Right hindlimb (tissue), 1 donor: ENCODE data around the gene KRT10.

Source experiments
- DNase-seq: peaks from one replicate; pipeline ENCODE4 v3.0.0-alpha.2; 2018

The KRT10 gene

DNA sequence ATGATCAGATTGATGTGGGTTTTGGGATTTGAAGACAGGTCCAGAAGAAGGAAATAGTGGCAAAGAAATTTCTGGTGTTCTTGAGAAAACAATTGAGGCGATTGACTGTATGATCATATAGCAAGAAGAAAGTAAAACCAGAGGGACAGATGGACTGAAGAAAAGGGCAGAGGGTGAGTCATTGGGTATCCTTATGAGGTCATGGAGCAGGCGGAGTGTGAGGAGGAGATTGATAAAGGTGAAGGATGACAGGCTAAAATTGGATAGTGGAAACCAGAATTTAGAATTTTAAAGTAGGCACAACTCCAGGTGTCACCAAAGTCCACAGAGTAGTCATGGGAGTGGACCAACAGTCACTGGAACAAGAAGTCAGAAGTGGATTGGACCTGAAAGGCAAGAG, 21.3 kb downstream of the KRT10 start:
- DNase-seq, result no peak

GRCh38 chr17:40800381-40800780, 22.0 kb downstream of the KRT10 start:
- no peak for DNase-seq

GRCh38 chr17:40799859-40800258, 22.6 kb downstream of the KRT10 start, which contains the start of gene KRT28:
Gene KRT28 (minus strand): TSS chr17:40799959. CDS start chr17:40799893, 66 bp downstream.
- no peak for DNase-seq

DNA sequence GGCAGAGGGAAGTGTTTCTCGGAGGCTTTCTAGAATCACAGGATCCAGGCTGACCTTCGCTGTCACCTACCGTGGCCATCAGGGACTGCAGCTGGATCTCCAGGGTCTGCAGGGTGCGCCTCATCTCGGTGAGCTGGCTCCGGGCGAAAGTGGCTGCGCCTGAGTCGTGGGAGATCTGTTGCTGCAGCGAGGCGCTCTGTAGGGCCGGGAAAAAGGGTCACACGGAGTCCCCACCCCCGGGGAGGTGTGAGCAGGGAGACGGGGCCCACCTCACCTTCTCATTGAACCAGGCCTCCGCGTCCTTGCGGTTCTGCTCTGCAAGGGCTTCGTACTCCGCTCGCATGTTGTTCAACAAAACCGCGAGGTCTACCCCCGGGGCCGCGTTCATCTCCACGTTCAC, 25.6 kb downstream of the KRT10 start:
- DNase-seq, result no peak

DNA sequence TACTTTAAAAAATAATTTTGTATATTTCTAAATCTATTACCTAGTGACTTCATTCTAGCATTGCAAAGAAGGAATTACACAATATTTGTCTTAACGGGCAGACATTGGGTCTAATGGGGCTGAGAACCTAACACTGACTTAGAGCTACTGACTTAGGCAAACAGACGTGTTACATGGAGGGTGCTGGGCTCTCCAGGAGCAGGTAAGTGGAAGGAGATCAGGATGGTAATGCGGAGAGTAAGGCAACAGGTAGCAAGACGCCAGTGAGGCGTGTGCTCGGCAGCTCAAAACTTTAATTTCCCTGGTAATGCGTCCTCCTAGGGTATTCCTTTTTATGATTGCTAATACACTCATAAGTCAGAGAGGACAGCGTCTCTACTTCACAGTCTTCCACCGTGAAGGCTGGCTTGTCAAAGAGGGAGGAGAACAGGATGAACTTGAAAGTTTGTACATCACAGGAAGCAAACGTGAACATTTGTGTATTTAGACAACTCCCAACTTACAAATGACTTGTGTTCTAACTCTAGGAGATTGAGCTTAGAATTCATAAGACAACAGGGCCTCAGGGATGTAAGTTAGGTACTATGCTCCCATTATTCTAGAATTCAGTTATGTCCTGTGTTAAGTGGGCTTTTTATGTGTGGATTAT, 27.3 kb downstream of the KRT10 start:
- no peak for DNase-seq

GRCh38 chr17:40794466-40794865, 27.9 kb downstream of the KRT10 start:
- no peak for DNase-seq

- no peak for DNase-seq
Observed at GRCh38 chr17:40793832-40794231, 28.6 kb downstream of the KRT10 start.

GRCh38 chr17:40791787-40792436, 30.5 kb downstream of the KRT10 start:
- no peak for DNase-seq

DNA sequence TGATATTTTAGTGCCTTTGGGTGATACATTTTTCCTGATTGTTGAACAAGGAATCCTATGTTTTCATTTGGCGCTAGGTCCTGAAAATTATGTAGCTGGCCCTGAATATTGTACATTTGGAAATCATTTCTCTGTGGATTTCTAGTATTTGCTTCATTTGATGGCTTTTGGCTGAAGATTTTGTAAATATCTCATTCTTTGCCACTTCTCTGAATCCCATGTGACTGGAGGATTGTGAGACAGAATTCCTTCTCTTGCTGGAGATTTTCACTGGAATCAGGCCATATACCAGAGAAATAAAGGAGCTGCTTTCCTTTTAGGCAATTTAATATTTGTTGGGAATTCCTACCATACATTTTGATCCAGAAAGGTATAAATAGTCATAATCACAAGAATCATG, 31.3 kb downstream of the KRT10 start:
- no peak for DNase-seq

- no peak for DNase-seq
Observed at GRCh38 chr17:40782450-40782849, 40.0 kb downstream of the KRT10 start, which contains the start of gene KRT27. Gene KRT27 (minus strand): TSS chr17:40782550. CDS start chr17:40782493, 57 bp downstream.

DNA sequence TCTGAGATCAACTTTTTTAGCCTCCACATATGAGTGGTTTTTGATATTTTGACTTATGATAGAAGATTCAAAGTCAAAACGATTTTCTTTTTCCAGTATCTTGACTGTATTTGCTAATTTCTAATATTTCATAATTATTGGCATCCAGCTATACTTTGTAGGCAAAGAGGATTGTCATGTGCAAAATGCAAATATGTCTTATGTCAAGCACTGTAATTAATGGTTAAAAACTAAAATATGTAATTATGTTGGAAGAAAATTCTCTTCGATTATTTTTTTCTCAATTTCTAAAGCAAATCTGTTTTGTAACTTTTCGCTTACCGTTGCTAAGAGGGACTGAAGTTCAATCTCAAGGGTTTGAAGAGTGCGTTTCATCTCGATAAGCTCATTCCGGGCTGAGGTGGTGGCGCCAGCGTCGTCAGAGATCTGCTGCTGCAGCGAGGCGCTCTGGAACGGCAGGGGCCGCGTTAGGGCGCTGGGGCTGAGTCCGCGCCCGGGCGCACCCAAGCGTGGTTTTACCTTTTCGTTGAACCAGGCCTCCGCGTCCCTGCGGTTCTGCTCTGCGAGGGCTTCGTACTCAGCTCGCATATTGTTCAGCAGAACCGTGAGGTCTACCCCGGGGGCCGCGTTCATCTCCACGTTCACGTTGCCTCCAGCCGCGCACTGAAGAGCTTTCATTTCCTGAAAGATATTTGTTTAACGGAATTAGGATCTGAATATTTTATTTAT, 43.1 kb downstream of the KRT10 start:
- DNase-seq, result no peak

GRCh38 chr17:40778461-40778860, 44.0 kb downstream of the KRT10 start:
- no peak for DNase-seq

DNA sequence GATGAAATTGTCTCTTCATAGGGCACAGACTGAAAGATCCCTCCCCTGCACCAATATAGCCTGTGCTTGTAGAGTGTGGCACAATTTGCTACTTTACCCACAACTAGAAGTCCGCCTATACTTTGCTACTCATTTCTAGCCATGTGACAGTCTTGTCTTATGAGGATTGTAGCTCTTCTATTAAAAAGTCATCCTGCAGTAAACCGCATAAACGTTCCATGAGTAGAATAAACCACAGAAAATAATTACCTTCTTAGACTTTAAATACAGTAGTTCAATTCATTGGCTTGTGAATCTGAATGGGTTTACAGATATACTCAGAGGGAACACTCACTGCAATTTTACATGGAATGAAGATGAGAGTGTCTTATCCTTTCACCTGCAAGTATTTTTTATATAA, 44.4 kb downstream of the KRT10 start:
- no peak for DNase-seq

- no peak for DNase-seq
Observed at GRCh38 chr17:40777459-40777858, 45.0 kb downstream of the KRT10 start.

- DNase-seq, result no peak
Observed at GRCh38 chr17:40775945-40776344, 46.5 kb downstream of the KRT10 start.

DNA sequence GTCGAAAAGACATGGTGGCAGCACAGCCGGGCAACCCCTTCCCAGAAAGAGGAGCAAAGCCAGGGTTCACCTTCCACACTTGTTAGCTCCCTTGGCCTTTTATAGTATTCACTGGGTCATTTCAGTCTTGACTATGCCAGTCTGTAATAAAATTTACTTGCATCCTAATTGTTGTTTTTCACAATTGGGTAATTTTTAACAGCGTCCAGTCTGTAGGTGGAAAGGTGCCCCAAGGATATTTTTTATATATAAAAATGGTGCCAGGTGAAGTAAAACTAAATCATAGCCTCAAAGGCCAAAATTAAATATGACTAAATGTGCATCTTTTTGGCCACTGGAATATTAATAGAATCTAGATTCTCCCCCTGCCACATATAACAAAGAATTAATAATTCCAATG, 50.3 kb downstream of the KRT10 start, which contains the start of gene KRT26:
KRT26 (minus strand) TSS at position 101 of the 400 bp plus-strand sequence; CDS start at position 13, 88 bp downstream.
- DNase-seq, result no peak
